ENCODE results near the gene CCL28.

GRCh38 chr5:43353668-43354067 lies 58.5 kb downstream of the CCL28 start:
- TF ChIP-seq CTCF (IDR thresholded peaks at IDR 0.05; ENCODE audit: insufficient read depth, low read length), result no peak
- TF ChIP-seq REST (IDR thresholded peaks at IDR 0.05; ENCODE audit: insufficient replicate concordance, low read depth), result no peak
- no peak for TF ChIP-seq GABPA (IDR thresholded peaks at IDR 0.05; ENCODE audit: low read depth)
